HCT116 (cell line): ENCODE measurements around the gene FHOD3.

Source experiments
- CEBPB ChIP-seq: IDR thresholded peaks from 2 replicates; pipeline ENCODE4 v1.6.1; 2012; ENCODE audit warnings: low read depth
- CTCF ChIP-seq, 3 experiments: fragments of 200-600 bp in 1 of 3; sonication (generic) in 1 of 3; IDR thresholded peaks in 2 of 3; conservative IDR thresholded peaks in 1 of 3; 2 replicates each; pipeline ENCODE4 v1.5.1; 2012 to 2017; ENCODE audit warnings: low read depth in 2 of 3, low read length in 2 of 3, antibody characterized with exemption in 1 of 3, borderline replicate concordance in 1 of 3, control low read depth in 1 of 3, mild to moderate bottlenecking in 1 of 3, mixed read lengths in 1 of 3, mixed run types in 1 of 3, moderate library complexity in 1 of 3; ENCODE audit not compliant: insufficient read depth in 1 of 3
- EZH2 ChIP-seq: fragments of 200-600 bp; sonication (generic); IDR thresholded peaks from 2 replicates; pipeline ENCODE4 v1.6.1; 2017; ENCODE audit warnings: antibody characterized with exemption, mixed run types
- FOSL1 ChIP-seq: IDR thresholded peaks from 2 replicates; pipeline ENCODE4 v1.6.1; 2012; ENCODE audit warnings: low read depth
- JUND ChIP-seq: IDR thresholded peaks from 2 replicates; pipeline ENCODE4 v1.6.1; 2012
- MAX ChIP-seq: IDR thresholded peaks from 2 replicates; pipeline ENCODE4 v1.6.1; 2012
- RAD21 ChIP-seq: IDR thresholded peaks from 2 replicates; pipeline ENCODE4 v1.6.1; 2012; ENCODE audit warnings: low read depth, mild to moderate bottlenecking
- REST ChIP-seq: IDR thresholded peaks from 2 replicates; pipeline ENCODE4 v1.6.1; 2012; ENCODE audit warnings: low read depth
- YY1 ChIP-seq: IDR thresholded peaks from 2 replicates; pipeline ENCODE4 v1.6.1; 2011; ENCODE audit warnings: low read length, low read depth, moderate library complexity, mild to moderate bottlenecking; ENCODE audit not compliant: insufficient replicate concordance; ENCODE audit errors: extremely low read depth
- ZBTB33 ChIP-seq: IDR thresholded peaks from 2 replicates; pipeline ENCODE4 v1.6.1; 2011; ENCODE audit warnings: mild to moderate bottlenecking, low read length, moderate library complexity; ENCODE audit not compliant: insufficient replicate concordance; ENCODE audit errors: extremely low read depth
- ZNF274 ChIP-seq: fragments of 200-500 bp; sonication (Bioruptor generic); IDR thresholded peaks from 2 replicates; pipeline ENCODE4 v1.6.1; 2014; ENCODE audit warnings: mild to moderate bottlenecking, low read depth, low read length, inconsistent platforms

- TF ChIP-seq JUND (no peak), ZNF274 (no peak), CTCF (IDR thresholded peaks at IDR 0.05 in 2 of 3, conservative IDR thresholded peaks at IDR 0.05 in 1 of 3; ENCODE audit: borderline replicate concordance in 1 of 3, insufficient read depth in 1 of 3, low read depth in 2 of 3, low read length in 2 of 3) (no peak), FOSL1 (no peak), YY1 (no peak), RAD21 (no peak), REST (no peak), ZBTB33 (no peak), EZH2 (no peak), MAX (no peak), CEBPB (no peak)
Observed at GRCh38 chr18:36676629-36677028, 379.1 kb downstream of the FHOD3 start.
